ENCODE measurements around the gene PYGO2. TPM values are rescaled to one million over a fixed set of nuclear protein-coding genes. Genes with fewer than 3 reads are reported as not detected.
A peak's percentile ranks its signal among the peaks of the same experiment; 100 is the strongest.

The PYGO2 gene
- total RNA-seq, 1 donor, result 28.9 TPM

GRCh38 chr1:155008015-155008941 is 46.7 kb upstream of the PYGO2 start:
- DNase-seq (ENCODE audit: low read depth), result no peak
- H3K4me3 ChIP-seq (ENCODE audit: low read depth, low read length), result no peak overlapping the region
- TF ChIP-seq CTCF (IDR thresholded peaks at IDR 0.05; ENCODE audit: insufficient read depth, low read depth, low read length), result no peak

- no peak for DNase-seq (ENCODE audit: low read depth)
- no peak overlapping the region for H3K4me3 ChIP-seq (ENCODE audit: low read depth, low read length)
- TF ChIP-seq CTCF (IDR thresholded peaks at IDR 0.05; ENCODE audit: insufficient read depth, low read depth, low read length), result no peak
These were observed 45.8 kb upstream of the PYGO2 start for GRCh38 chr1:155007251-155007828.

GRCh38 chr1:155006601-155007101 is 45.1 kb upstream of the PYGO2 start:
- H3K4me3 ChIP-seq (ENCODE audit: low read depth, low read length), result no peak overlapping the region
- TF ChIP-seq CTCF (IDR thresholded peaks at IDR 0.05; ENCODE audit: insufficient read depth, low read depth, low read length), result no peak
- DNase-seq (ENCODE audit: low read depth), result no peak

GRCh38 chr1:155005076-155006011 is 43.8 kb upstream of the PYGO2 start:
- no peak for DNase-seq (ENCODE audit: low read depth)
- no peak overlapping the region for H3K4me3 ChIP-seq (ENCODE audit: low read depth, low read length)
- TF ChIP-seq CTCF (IDR thresholded peaks at IDR 0.05; ENCODE audit: insufficient read depth, low read depth, low read length), result no peak

- DNase-seq (ENCODE audit: low read depth), result no peak
- H3K4me3 ChIP-seq (ENCODE audit: low read depth, low read length), result peak overlapping the region; percentile 93
- TF ChIP-seq CTCF (IDR thresholded peaks at IDR 0.05; ENCODE audit: insufficient read depth, low read depth, low read length), result no peak
These were observed 42.9 kb upstream of the PYGO2 start for GRCh38 chr1:155004352-155005075.
